Measurements from ENCODE around the gene PLK3.
"Not testable (repeated sequence)": the region's sequence is repeated elsewhere in the genome, so short reads cannot be mapped to it uniquely, and the experiment has no call there.

PLK3 gene

GRCh38 chr1:44810101-44810761, 10.1 kb downstream of the PLK3 start:
- DNase-seq: peak; percentile 84

- DNase-seq: not testable (repeated sequence)
Observed at GRCh38 chr1:44810762-44811105, 10.6 kb downstream of the PLK3 start.

GRCh38 chr1:44811234-44811633, 11.1 kb downstream of the PLK3 start:
- no peak for DNase-seq

GRCh38 chr1:44812822-44813543, 12.8 kb downstream of the PLK3 start:
- no peak for DNase-seq

- not testable (repeated sequence) for DNase-seq
Observed at GRCh38 chr1:44815926-44816325, 15.7 kb downstream of the PLK3 start.

- no peak for DNase-seq
Observed at GRCh38 chr1:44817307-44817706, 17.1 kb downstream of the PLK3 start.

- no peak for DNase-seq
Observed at GRCh38 chr1:44817771-44818495, 17.8 kb downstream of the PLK3 start.

- DNase-seq: no peak
Observed at GRCh38 chr1:44819196-44819607, 19.0 kb downstream of the PLK3 start.

- no peak for DNase-seq
Observed at GRCh38 chr1:44819608-44820327, 19.6 kb downstream of the PLK3 start.

- no peak for DNase-seq
Observed at GRCh38 chr1:44820328-44821239, 20.4 kb downstream of the PLK3 start.

- no peak for DNase-seq
Observed at GRCh38 chr1:44821240-44821715, 21.1 kb downstream of the PLK3 start.

- DNase-seq: no peak
Observed at GRCh38 chr1:44822131-44822701, 22.0 kb downstream of the PLK3 start.

GRCh38 chr1:44822981-44823451, 22.8 kb downstream of the PLK3 start:
- no peak for DNase-seq

GRCh38 chr1:44824392-44824791, 24.2 kb downstream of the PLK3 start:
- not testable (repeated sequence) for DNase-seq

GRCh38 chr1:44826375-44827196, 26.4 kb downstream of the PLK3 start:
- no peak for DNase-seq

GRCh38 chr1:44827197-44828002, 27.2 kb downstream of the PLK3 start:
- DNase-seq: no peak

GRCh38 chr1:44828003-44828651, 27.9 kb downstream of the PLK3 start:
- DNase-seq: no peak

- DNase-seq: no peak
Observed at GRCh38 chr1:44828841-44829440, 28.8 kb downstream of the PLK3 start.
